MM.1S (cell line): Measurements from ENCODE around the gene COL5A2.

Experiments
- DNase-seq: peaks from one replicate; pipeline ENCODE4 v3.0.0-alpha.2; 2015
- H2AFZ ChIP-seq: fragments of 300-600 bp; sonication (generic); 2 replicates; pipeline ENCODE4 v1.6.0; 2016; ENCODE audit warnings: antibody characterized with exemption, low read length
- H3F3A ChIP-seq: fragments of 300-600 bp; sonication (generic); 2 replicates; pipeline ENCODE4 v1.6.1; 2016; ENCODE audit warnings: mild to moderate bottlenecking, antibody characterized with exemption, low read length, moderate library complexity, mixed read lengths; ENCODE audit not compliant: insufficient read depth
- H3K27ac ChIP-seq: fragments of 300-600 bp; sonication (generic); 2 replicates; pipeline ENCODE4 v1.5.1; 2016; ENCODE audit warnings: mild to moderate bottlenecking, low read length
- H3K27me3 ChIP-seq: fragments of 300-600 bp; sonication (generic); replicated peaks from 2 replicates; pipeline ENCODE4 v1.6.0; 2016; ENCODE audit warnings: low read length; ENCODE audit not compliant: insufficient read depth
- H3K36me3 ChIP-seq: fragments of 300-600 bp; sonication (generic); replicated peaks from 2 replicates; pipeline ENCODE4 v1.6.1; 2016; ENCODE audit warnings: mild to moderate bottlenecking, low read length, mixed read lengths; ENCODE audit not compliant: insufficient read depth
- H3K4me1 ChIP-seq: fragments of 300-600 bp; sonication (generic); 2 replicates; pipeline ENCODE4 v1.6.1; 2016; ENCODE audit warnings: low read length, mixed read lengths
- H3K4me2 ChIP-seq: fragments of 300-600 bp; sonication (generic); 2 replicates; pipeline ENCODE4 v1.6.0; 2016; ENCODE audit warnings: low read depth, low read length
- H3K4me3 ChIP-seq: fragments of 300-600 bp; sonication (generic); 2 replicates; pipeline ENCODE4 v1.5.1; 2016; ENCODE audit warnings: low read length, mixed read lengths
- H3K79me2 ChIP-seq: fragments of 300-600 bp; sonication (generic); 2 replicates; pipeline ENCODE4 v1.6.1; 2016; ENCODE audit warnings: mixed run types, low read length, mixed read lengths
- H3K9ac ChIP-seq: fragments of 300-600 bp; sonication (generic); 2 replicates; pipeline ENCODE4 v1.6.1; 2016; ENCODE audit warnings: low read length, mixed read lengths
- H3K9me2 ChIP-seq: fragments of 300-600 bp; sonication (generic); replicated peaks from 2 replicates; pipeline ENCODE4 v1.6.1; 2016; ENCODE audit warnings: mild to moderate bottlenecking, low read length, mixed read lengths; ENCODE audit not compliant: insufficient read depth
- H3K9me3 ChIP-seq: fragments of 300-600 bp; sonication (generic); replicated peaks from 2 replicates; pipeline ENCODE4 v1.6.1; 2016; ENCODE audit warnings: mild to moderate bottlenecking, low read length, mixed read lengths; ENCODE audit not compliant: insufficient read depth
- H4K20me1 ChIP-seq: fragments of 300-600 bp; sonication (generic); 2 replicates; pipeline ENCODE4 v1.6.1; 2016; ENCODE audit warnings: mild to moderate bottlenecking, low read length, moderate library complexity, mixed read lengths; ENCODE audit not compliant: insufficient read depth
- EZH2 ChIP-seq: fragments of 300-600 bp; sonication (generic); optimal IDR thresholded peaks from 2 replicates; pipeline ENCODE3; 2017; ENCODE audit warnings: low read depth, mild to moderate bottlenecking, antibody characterized with exemption, low read length, mixed read lengths
- EZH2phosphoT487 ChIP-seq: fragments of 300-600 bp; sonication (generic); IDR thresholded peaks from 2 replicates; pipeline ENCODE4 v1.6.1; 2018; ENCODE audit warnings: antibody characterized with exemption, low read length
- TF ChIP-seq, protein P1 (sequence below): fragments of 300-600 bp; sonication (generic); IDR thresholded peaks from 2 replicates; pipeline ENCODE4 v1.5.1; 2016; ENCODE audit warnings: antibody characterized with exemption, low read length, mixed read lengths

The COL5A2 gene

DNA sequence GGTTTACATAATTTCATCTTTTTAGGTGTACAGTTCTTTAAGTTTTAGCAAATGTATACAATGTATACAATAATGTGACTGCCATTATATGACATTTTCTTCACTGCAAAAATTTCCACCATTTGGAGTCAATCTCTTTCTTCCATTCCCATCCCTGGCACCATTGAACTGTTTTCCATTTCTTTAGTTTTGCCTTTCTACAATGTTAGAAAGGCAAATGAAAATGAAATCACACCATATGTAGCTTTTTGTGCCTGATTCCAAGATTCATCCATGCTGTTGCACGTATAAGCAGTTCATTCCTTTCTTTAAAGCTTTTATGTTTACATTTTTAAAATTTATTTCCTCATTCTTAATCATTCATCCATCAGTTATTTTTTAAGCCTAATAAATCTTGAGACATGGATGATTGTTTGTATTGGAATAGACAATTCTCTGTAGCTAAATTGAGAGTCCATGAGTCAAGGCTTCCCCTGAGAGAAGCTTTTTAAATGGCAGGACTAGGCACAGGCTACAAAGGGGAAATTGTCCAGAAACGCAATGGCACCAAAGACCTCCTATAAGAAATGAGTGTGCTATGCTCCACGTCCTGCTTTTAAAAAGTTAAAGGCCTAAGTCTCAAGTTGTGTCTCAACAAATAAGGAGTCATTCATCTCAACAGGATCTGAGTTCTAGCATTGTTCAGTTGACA lies 8.7 kb upstream of the COL5A2 start:
- H3K9ac ChIP-seq = no peak overlapping the region
- no peaks in the 10 kb centered on the region for H3K36me3 ChIP-seq
- no peaks in the 10 kb centered on the region for H3K27me3 ChIP-seq
- no peak overlapping the region for H2AFZ ChIP-seq
- H3K4me1 ChIP-seq = no peaks in the 10 kb centered on the region
- no peak overlapping the region for H3K4me2 ChIP-seq
- H3F3A ChIP-seq = no peaks in the 10 kb centered on the region
- H3K4me3 ChIP-seq = no peak overlapping the region
- TF ChIP-seq EZH2phosphoT487 (no peak), EZH2 (no peak)
- TF ChIP-seq, protein P1, sequence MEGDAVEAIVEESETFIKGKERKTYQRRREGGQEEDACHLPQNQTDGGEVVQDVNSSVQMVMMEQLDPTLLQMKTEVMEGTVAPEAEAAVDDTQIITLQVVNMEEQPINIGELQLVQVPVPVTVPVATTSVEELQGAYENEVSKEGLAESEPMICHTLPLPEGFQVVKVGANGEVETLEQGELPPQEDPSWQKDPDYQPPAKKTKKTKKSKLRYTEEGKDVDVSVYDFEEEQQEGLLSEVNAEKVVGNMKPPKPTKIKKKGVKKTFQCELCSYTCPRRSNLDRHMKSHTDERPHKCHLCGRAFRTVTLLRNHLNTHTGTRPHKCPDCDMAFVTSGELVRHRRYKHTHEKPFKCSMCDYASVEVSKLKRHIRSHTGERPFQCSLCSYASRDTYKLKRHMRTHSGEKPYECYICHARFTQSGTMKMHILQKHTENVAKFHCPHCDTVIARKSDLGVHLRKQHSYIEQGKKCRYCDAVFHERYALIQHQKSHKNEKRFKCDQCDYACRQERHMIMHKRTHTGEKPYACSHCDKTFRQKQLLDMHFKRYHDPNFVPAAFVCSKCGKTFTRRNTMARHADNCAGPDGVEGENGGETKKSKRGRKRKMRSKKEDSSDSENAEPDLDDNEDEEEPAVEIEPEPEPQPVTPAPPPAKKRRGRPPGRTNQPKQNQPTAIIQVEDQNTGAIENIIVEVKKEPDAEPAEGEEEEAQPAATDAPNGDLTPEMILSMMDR = no peak
- H4K20me1 ChIP-seq = no peaks in the 10 kb centered on the region
- no peak for DNase-seq
- H3K79me2 ChIP-seq = no peaks in the 10 kb centered on the region
- no peak overlapping the region for H3K27ac ChIP-seq
- H3K9me3 ChIP-seq = no peaks in the 10 kb centered on the region
- H3K9me2 ChIP-seq = no peaks in the 10 kb centered on the region

DNA sequence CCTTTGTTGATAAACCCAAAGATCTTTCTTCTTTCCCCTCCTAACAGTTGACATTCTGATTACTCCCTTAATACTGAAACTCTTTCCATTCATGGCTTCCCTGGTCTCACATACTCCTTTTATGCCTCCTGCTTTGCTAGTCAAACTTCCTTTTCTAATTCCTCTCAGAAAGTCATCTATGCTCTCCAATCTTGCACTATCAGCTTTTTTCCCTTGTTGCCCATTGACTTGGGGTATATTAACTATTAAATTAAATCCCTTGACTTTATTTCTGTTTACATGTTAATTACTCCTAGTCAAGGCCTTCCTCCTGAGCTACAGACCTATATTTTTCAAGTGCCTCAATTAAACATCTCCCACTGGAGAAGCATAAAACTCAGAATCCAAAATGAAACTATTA lies 3.6 kb upstream of the COL5A2 start:
- Histone ChIP-seq H3K9me3 (no peaks in the 10 kb centered on the region), H2AFZ (no peak overlapping the region), H3K4me2 (no peak overlapping the region), H3K79me2 (no peaks in the 10 kb centered on the region), H3K36me3 (no peaks in the 10 kb centered on the region), H4K20me1 (no peaks in the 10 kb centered on the region), H3K27ac (no peak overlapping the region), H3K9ac (no peak overlapping the region), H3K9me2 (no peaks in the 10 kb centered on the region), H3K27me3 (no peaks in the 10 kb centered on the region), H3K4me1 (no peaks in the 10 kb centered on the region), H3K4me3 (no peak overlapping the region), H3F3A (no peaks in the 10 kb centered on the region)
- DNase-seq = no peak
- TF ChIP-seq, protein P1 = no peak
- TF ChIP-seq EZH2 (no peak), EZH2phosphoT487 (no peak)

DNA sequence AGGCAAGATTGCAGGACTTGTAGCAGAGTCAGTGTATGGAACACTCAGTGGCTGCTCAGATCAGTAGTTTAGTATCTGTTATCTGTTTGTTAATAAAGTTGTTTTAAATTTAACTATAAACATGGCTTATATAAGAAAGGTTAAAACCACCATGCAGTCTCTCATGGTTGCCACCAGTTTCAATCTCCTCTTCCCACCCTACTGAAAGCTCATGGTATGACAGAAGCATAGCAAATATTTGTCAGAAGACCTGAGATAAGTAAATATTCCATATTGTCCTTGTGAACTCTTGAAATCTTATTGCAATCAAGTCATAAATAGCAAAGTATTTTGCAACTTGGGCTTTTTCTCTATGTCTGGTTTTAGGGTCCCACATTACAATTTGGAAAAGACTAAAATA lies 2.1 kb upstream of the COL5A2 start:
- Histone ChIP-seq H3K79me2 (no peaks in the 10 kb centered on the region), H3K27me3 (no peaks in the 10 kb centered on the region), H3K36me3 (no peaks in the 10 kb centered on the region), H4K20me1 (no peaks in the 10 kb centered on the region), H3K4me3 (no peak overlapping the region), H3K4me2 (no peak overlapping the region), H2AFZ (no peak overlapping the region), H3K4me1 (no peaks in the 10 kb centered on the region), H3K9me2 (no peaks in the 10 kb centered on the region), H3K9ac (no peak overlapping the region), H3K9me3 (no peaks in the 10 kb centered on the region), H3K27ac (no peak overlapping the region), H3F3A (no peaks in the 10 kb centered on the region)
- no peak for DNase-seq
- TF ChIP-seq, protein P1 = no peak
- TF ChIP-seq EZH2phosphoT487 (no peak), EZH2 (no peak)
